ENCODE measurements around the gene F11.
"Not testable (repeated sequence)": the region's sequence is repeated elsewhere in the genome, so short reads cannot be mapped to it uniquely, and the experiment has no call there.

F11 gene

DNA sequence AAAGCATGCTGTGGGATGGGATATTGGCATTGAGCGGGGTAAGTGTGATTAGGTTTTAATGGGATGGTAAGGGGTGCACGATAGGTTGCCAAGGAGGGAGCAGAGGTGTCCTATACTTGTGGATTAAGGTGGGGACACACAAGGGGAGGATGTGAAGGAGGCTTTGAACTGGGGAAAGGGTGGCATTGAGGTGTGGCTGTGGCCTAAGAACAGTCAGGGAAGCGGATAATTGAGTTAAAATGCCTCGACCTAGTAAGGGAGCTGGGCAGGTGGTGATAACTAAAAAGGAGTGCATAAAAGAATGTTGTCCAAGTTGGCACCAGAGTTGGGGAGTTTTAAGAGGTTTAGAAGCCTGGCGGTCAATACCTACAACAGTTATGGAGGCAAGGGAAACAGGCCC, 21.2 kb upstream of the F11 start:
- Histone ChIP-seq H3K36me3 (replicated peaks; ENCODE audit: low read depth, low read length) (no peaks in the 10 kb centered on the region), H3K4me2 (ENCODE audit: low read length) (no peak overlapping the region), H3K4me1 (ENCODE audit: low read length) (no peaks in the 10 kb centered on the region), H4K20me1 (ENCODE audit: insufficient read depth, low read length) (no peaks in the 10 kb centered on the region), H3K27me3 (ENCODE audit: low read depth, low read length) (no peaks in the 10 kb centered on the region), H3K79me2 (ENCODE audit: low read length) (no peaks in the 10 kb centered on the region), H3K27ac (ENCODE audit: low read length) (no peak overlapping the region), H3K9ac (ENCODE audit: low read length) (no peak overlapping the region), H2AFZ (ENCODE audit: low read depth, low read length) (no peak overlapping the region), H3K4me3 (ENCODE audit: low read length) (no peak overlapping the region), H3K9me3 (ENCODE audit: insufficient read depth, low read length) (no peaks in the 10 kb centered on the region)
- TF ChIP-seq, protein P1, sequence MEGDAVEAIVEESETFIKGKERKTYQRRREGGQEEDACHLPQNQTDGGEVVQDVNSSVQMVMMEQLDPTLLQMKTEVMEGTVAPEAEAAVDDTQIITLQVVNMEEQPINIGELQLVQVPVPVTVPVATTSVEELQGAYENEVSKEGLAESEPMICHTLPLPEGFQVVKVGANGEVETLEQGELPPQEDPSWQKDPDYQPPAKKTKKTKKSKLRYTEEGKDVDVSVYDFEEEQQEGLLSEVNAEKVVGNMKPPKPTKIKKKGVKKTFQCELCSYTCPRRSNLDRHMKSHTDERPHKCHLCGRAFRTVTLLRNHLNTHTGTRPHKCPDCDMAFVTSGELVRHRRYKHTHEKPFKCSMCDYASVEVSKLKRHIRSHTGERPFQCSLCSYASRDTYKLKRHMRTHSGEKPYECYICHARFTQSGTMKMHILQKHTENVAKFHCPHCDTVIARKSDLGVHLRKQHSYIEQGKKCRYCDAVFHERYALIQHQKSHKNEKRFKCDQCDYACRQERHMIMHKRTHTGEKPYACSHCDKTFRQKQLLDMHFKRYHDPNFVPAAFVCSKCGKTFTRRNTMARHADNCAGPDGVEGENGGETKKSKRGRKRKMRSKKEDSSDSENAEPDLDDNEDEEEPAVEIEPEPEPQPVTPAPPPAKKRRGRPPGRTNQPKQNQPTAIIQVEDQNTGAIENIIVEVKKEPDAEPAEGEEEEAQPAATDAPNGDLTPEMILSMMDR (IDR thresholded peaks at IDR 0.05; ENCODE audit: low read depth, low read length): no peak

DNA sequence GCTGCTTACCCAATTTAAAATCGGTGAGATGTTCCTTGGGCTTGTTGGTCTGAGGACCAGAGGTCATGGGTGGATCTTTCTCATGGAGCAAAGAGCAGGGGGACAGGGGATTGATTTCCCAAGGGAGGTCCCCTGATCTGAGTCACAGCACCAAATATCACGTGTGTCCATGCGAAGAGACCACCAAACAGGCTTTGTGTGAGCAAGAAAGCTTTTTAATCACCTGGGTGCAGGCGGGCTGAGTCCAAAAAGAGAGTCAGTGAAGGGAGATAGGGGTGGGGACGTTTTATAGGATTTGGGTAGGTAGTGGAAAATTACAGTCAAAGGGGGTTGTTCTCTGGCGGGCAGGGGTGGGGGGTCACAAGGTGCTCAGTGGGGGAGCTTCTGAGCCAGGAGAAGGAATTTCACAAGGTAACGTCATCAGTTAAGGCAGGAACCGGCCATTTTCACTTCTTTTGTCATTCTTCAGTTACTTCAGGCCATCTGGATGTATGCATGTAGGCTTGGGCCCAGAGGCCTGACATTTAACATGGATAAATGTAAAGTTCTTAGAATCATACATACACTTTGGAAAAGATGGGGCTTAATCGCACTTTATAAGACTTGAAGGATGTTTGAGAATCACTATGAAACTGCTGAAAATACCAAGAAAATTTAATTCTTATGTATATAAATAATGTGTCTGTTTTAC, 18.8 kb upstream of the F11 start:
- H3K79me2 ChIP-seq (ENCODE audit: low read length); H2AFZ ChIP-seq (ENCODE audit: low read depth, low read length); H3K27me3 ChIP-seq (ENCODE audit: low read depth, low read length); H3K4me3 ChIP-seq (ENCODE audit: low read length); H3K4me2 ChIP-seq (ENCODE audit: low read length); H3K36me3 ChIP-seq (replicated peaks; ENCODE audit: low read depth, low read length); H3K4me1 ChIP-seq (ENCODE audit: low read length); H3K9ac ChIP-seq (ENCODE audit: low read length); H4K20me1 ChIP-seq (ENCODE audit: insufficient read depth, low read length); H3K9me3 ChIP-seq (ENCODE audit: insufficient read depth, low read length); H3K27ac ChIP-seq (ENCODE audit: low read length): not testable (repeated sequence)

DNA sequence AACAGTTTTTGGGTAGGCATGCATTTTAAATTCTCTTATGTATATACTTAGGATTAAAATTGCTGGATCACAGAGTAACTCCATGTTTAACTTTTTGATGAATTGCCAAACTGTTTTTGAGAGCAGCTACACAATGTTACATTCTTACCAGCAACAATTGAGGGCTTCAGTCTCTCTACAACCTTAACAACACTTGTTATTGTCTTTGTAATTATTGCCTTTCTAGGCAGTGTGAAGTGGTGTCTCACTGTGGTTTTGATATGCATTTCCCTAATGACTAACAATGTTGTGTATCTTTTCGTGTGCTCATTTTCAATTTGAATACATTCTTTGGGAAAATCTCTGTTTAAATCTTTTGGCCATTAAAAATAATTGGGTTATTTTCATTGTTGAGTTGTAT, 17.3 kb upstream of the F11 start:
- no peaks in the 10 kb centered on the region for H3K79me2 ChIP-seq (ENCODE audit: low read length)
- H3K27ac ChIP-seq (ENCODE audit: low read length): no peak overlapping the region
- TF ChIP-seq EZH2phosphoT487 (IDR thresholded peaks at IDR 0.05; ENCODE audit: low read depth): no peak
- TF ChIP-seq, protein P1 (IDR thresholded peaks at IDR 0.05; ENCODE audit: low read depth, low read length): no peak
- H3K9me3 ChIP-seq (ENCODE audit: insufficient read depth, low read length): no peaks in the 10 kb centered on the region
- no peak overlapping the region for H3K4me3 ChIP-seq (ENCODE audit: low read length)
- no peak overlapping the region for H2AFZ ChIP-seq (ENCODE audit: low read depth, low read length)
- no peaks in the 10 kb centered on the region for H3K4me1 ChIP-seq (ENCODE audit: low read length)
- no peaks in the 10 kb centered on the region for H3K27me3 ChIP-seq (ENCODE audit: low read depth, low read length)
- no peaks in the 10 kb centered on the region for H3K36me3 ChIP-seq (replicated peaks; ENCODE audit: low read depth, low read length)
- H3K9ac ChIP-seq (ENCODE audit: low read length): no peak overlapping the region
- no peaks in the 10 kb centered on the region for H4K20me1 ChIP-seq (ENCODE audit: insufficient read depth, low read length)
- no peak overlapping the region for H3K4me2 ChIP-seq (ENCODE audit: low read length)

DNA sequence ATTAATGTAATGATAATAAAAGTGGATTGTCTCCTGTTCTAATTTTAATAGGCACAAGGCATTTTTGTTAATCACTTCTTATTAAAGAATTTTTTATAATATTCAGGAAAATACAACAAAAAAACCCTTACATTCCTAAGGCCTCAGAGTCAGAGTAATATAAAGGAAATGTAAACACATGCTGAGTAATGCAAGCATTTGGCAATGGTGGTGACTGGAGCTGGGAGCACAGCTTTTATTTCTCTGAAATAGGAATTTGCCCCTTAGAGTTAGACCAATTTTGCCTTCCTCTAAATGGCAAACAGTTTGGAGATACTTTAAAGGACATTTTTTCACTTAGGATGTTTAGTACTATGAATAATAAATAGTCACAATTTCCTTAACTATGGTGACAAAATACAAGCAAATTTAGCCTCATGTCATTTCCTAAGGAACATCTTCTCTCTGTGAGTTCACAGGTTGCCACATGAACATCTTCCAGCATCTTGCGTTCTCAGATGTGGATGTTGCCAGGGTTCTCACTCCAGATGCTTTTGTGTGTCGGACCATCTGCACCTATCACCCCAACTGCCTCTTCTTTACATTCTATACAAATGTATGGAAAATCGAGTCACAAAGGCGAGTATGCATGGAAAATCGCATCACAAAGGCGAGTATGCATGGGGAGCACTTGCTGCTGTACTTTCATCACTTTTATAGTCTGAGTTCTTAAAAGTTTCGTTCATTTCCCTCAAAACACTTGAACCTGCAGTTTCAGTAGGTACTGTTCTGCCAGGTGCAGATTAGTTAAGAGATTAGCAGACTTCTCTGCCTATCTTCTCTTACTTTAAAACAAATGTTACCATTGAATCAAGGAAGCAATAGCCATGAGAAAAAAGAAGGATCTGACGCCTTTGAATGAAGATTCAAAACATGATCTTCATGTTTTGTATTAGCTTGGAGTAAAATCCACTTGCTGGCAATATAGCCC, 15.9 kb upstream of the F11 start:
- Histone ChIP-seq H2AFZ (ENCODE audit: low read depth, low read length) (no peak overlapping the region), H3K79me2 (ENCODE audit: low read length) (no peaks in the 10 kb centered on the region), H3K27ac (ENCODE audit: low read length) (no peak overlapping the region), H3K27me3 (ENCODE audit: low read depth, low read length) (no peaks in the 10 kb centered on the region), H3K9me3 (ENCODE audit: insufficient read depth, low read length) (no peaks in the 10 kb centered on the region), H3K4me1 (ENCODE audit: low read length) (no peaks in the 10 kb centered on the region), H4K20me1 (ENCODE audit: insufficient read depth, low read length) (no peaks in the 10 kb centered on the region), H3K4me2 (ENCODE audit: low read length) (no peak overlapping the region), H3K4me3 (ENCODE audit: low read length) (no peak overlapping the region), H3K9ac (ENCODE audit: low read length) (no peak overlapping the region), H3K36me3 (replicated peaks; ENCODE audit: low read depth, low read length) (no peaks in the 10 kb centered on the region)
- TF ChIP-seq EZH2phosphoT487 (IDR thresholded peaks at IDR 0.05; ENCODE audit: low read depth): no peak
- TF ChIP-seq, protein P1 (IDR thresholded peaks at IDR 0.05; ENCODE audit: low read depth, low read length): no peak

Data from OCI-LY3 (cell line).